RCC 7860 (cell line): ENCODE measurements around the gene TAF11L11.
"Not testable (repeated sequence)": the region's sequence is repeated elsewhere in the genome, so short reads cannot be mapped to it uniquely, and the experiment has no call there.

Experiments used
- DNase-seq: peaks from one replicate; pipeline ENCODE4 v3.0.0-alpha.2; 2015; ENCODE audit warnings: low spot score
- FAIRE-seq: peaks from 2 replicates; lab custom pipeline; 2012; peaks lifted over from hg19 to GRCh38; lab: Jason Lieb, UNC

Gene TAF11L11

GRCh38 chr5:17603880-17604279 is at the start of gene TAF11L11:
TAF11L11 (plus strand) TSS chr5:17604183.
- FAIRE-seq, DNase-seq: not testable (repeated sequence)

- not testable (repeated sequence) for FAIRE-seq, DNase-seq
Measured at GRCh38 chr5:17585658-17586057, 18.3 kb upstream of the TAF11L11 start, which contains the start of gene TAF11L7. TAF11L7 (minus strand) TSS chr5:17585758.

GRCh38 chr5:17590860-17591259 is 13.1 kb upstream of the TAF11L11 start, which contains the start of gene TAF11L8:
TAF11L8 (minus strand) TSS chr5:17590960.
- not testable (repeated sequence) for DNase-seq, FAIRE-seq

GRCh38 chr5:17594255-17594654 is 9.7 kb upstream of the TAF11L11 start, which contains the start of gene TAF11L9:
TAF11L9 (minus strand) TSS chr5:17594394.
- FAIRE-seq, DNase-seq: not testable (repeated sequence)

GRCh38 chr5:17597728-17598127 is 6.3 kb upstream of the TAF11L11 start, which contains the start of gene TAF11L10:
TAF11L10 (minus strand) TSS chr5:17597828.
- FAIRE-seq, DNase-seq: not testable (repeated sequence)

- FAIRE-seq = no peak
- no peak for DNase-seq
Measured at GRCh38 chr5:17604951-17605350, 968 bp downstream of the TAF11L11 start.

- not testable (repeated sequence) for FAIRE-seq, DNase-seq
Measured at GRCh38 chr5:17607461-17607860, 3.5 kb downstream of the TAF11L11 start.

GRCh38 chr5:17610092-17610491 is 6.1 kb downstream of the TAF11L11 start, which contains the start of gene TAF11L12:
TAF11L12 (plus strand) TSS chr5:17610392.
- FAIRE-seq, DNase-seq: not testable (repeated sequence)

GRCh38 chr5:17614872-17615605 is 11.1 kb downstream of the TAF11L11 start:
- no peak for DNase-seq
- no peak for FAIRE-seq

- DNase-seq (no peak), FAIRE-seq (no peak)
Measured at GRCh38 chr5:17619354-17619753, 15.4 kb downstream of the TAF11L11 start.

GRCh38 chr5:17620627-17621026 is 16.6 kb downstream of the TAF11L11 start:
- DNase-seq (no peak), FAIRE-seq (no peak)

- no peak for FAIRE-seq
- DNase-seq = no peak
Measured at GRCh38 chr5:17625686-17626085, 21.7 kb downstream of the TAF11L11 start.

GRCh38 chr5:17631788-17632187 is 27.8 kb downstream of the TAF11L11 start, which contains the start of gene TAF11L13:
TAF11L13 (plus strand) TSS chr5:17632088.
- not testable (repeated sequence) for DNase-seq, FAIRE-seq

GRCh38 chr5:17634160-17634559 is 30.2 kb downstream of the TAF11L11 start, which contains the start of gene TAF11L14:
TAF11L14 (plus strand) TSS chr5:17634460.
- no peak for FAIRE-seq
- DNase-seq = no peak

- not testable (repeated sequence) for FAIRE-seq, DNase-seq
Measured at GRCh38 chr5:17649232-17649631, 45.2 kb downstream of the TAF11L11 start.

- DNase-seq, FAIRE-seq: not testable (repeated sequence)
Measured at GRCh38 chr5:17655201-17655759, 51.3 kb downstream of the TAF11L11 start.
